ENCODE results near the gene CNGA4.

Gene CNGA4

GRCh38 chr11:6238902-6239301 is at the start of gene CNGA4:
Gene CNGA4 (plus strand): TSS chr11:6239089. CDS start chr11:6239207, 118 bp downstream.
- Histone ChIP-seq H3K4me3 (ENCODE audit: low read length) (no peak within 1 kb of the TSS), H3K4me1 (ENCODE audit: low read length) (peaks cover under 1% of the 10 kb centered on the region; the same call in 1 of the 2 replicates), H3K27me3 (replicated peaks; ENCODE audit: insufficient read depth, low read length) (no peaks in the 10 kb centered on the region), H3K9me3 (replicated peaks; ENCODE audit: insufficient read depth, low read length) (no peaks in the 10 kb centered on the region), H3K27ac (ENCODE audit: low read length) (no peak within 1 kb of the TSS), H3K36me3 (replicated peaks; ENCODE audit: insufficient read depth, low read length) (no peaks in the 10 kb centered on the region), H3K79me2 (ENCODE audit: low read length) (peaks cover 5% of the 10 kb centered on the region), H2AFZ (ENCODE audit: low read length) (no peak within 1 kb of the TSS), H4K20me1 (ENCODE audit: insufficient read depth, low read length) (no peaks in the 10 kb centered on the region), H3F3A (ENCODE audit: insufficient read depth, low read length) (no peaks in the 10 kb centered on the region), H3K9me2 (replicated peaks; ENCODE audit: insufficient read depth, low read length) (no peaks in the 10 kb centered on the region), H3K9ac (ENCODE audit: low read length) (no peak within 1 kb of the TSS), H3K4me2 (ENCODE audit: low read depth, low read length) (no peak within 1 kb of the TSS)
- TF ChIP-seq EZH2phosphoT487 (IDR thresholded peaks at IDR 0.05; ENCODE audit: low read length) = no peak
- TF ChIP-seq EZH2 (optimal IDR thresholded peaks at IDR 0.05; ENCODE audit: low read depth, low read length) = no peak
- TF ChIP-seq CTCF (IDR thresholded peaks at IDR 0.05; ENCODE audit: low read length) = no peak
- DNase-seq = no peak

GRCh38 chr11:6191742-6192141 is 47.1 kb upstream of the CNGA4 start:
- no peaks in the 10 kb centered on the region for H3K9me2 ChIP-seq (replicated peaks; ENCODE audit: insufficient read depth, low read length)
- no peak overlapping the region for H3K9ac ChIP-seq (ENCODE audit: low read length)
- TF ChIP-seq CTCF (IDR thresholded peaks at IDR 0.05; ENCODE audit: low read length) (no peak), EZH2 (optimal IDR thresholded peaks at IDR 0.05; ENCODE audit: low read depth, low read length) (no peak), EZH2phosphoT487 (IDR thresholded peaks at IDR 0.05; ENCODE audit: low read length) (no peak)
- no peaks in the 10 kb centered on the region for H3K4me1 ChIP-seq (ENCODE audit: low read length)
- H3K27me3 ChIP-seq (replicated peaks; ENCODE audit: insufficient read depth, low read length) = no peaks in the 10 kb centered on the region
- no peak overlapping the region for H3K27ac ChIP-seq (ENCODE audit: low read length)
- H3K79me2 ChIP-seq (ENCODE audit: low read length) = no peaks in the 10 kb centered on the region
- H2AFZ ChIP-seq (ENCODE audit: low read length) = no peak overlapping the region
- H4K20me1 ChIP-seq (ENCODE audit: insufficient read depth, low read length) = no peaks in the 10 kb centered on the region
- no peak overlapping the region for H3K4me2 ChIP-seq (ENCODE audit: low read depth, low read length)
- H3K36me3 ChIP-seq (replicated peaks; ENCODE audit: insufficient read depth, low read length) = no peaks in the 10 kb centered on the region
- no peak overlapping the region for H3K4me3 ChIP-seq (ENCODE audit: low read length)
- no peaks in the 10 kb centered on the region for H3K9me3 ChIP-seq (replicated peaks; ENCODE audit: insufficient read depth, low read length)
- no peaks in the 10 kb centered on the region for H3F3A ChIP-seq (ENCODE audit: insufficient read depth, low read length)
- no peak for DNase-seq

GRCh38 chr11:6194065-6194581 is 44.8 kb upstream of the CNGA4 start:
- H3K4me1 ChIP-seq (ENCODE audit: low read length) = no peaks in the 10 kb centered on the region
- DNase-seq = no peak
- H3K9me2 ChIP-seq (replicated peaks; ENCODE audit: insufficient read depth, low read length) = no peaks in the 10 kb centered on the region
- no peak overlapping the region for H3K9ac ChIP-seq (ENCODE audit: low read length)
- no peaks in the 10 kb centered on the region for H3K79me2 ChIP-seq (ENCODE audit: low read length)
- H3K36me3 ChIP-seq (replicated peaks; ENCODE audit: insufficient read depth, low read length) = no peaks in the 10 kb centered on the region
- TF ChIP-seq CTCF (IDR thresholded peaks at IDR 0.05; ENCODE audit: low read length) (no peak), EZH2 (optimal IDR thresholded peaks at IDR 0.05; ENCODE audit: low read depth, low read length) (no peak), EZH2phosphoT487 (IDR thresholded peaks at IDR 0.05; ENCODE audit: low read length) (no peak)
- H3K9me3 ChIP-seq (replicated peaks; ENCODE audit: insufficient read depth, low read length) = no peaks in the 10 kb centered on the region
- H3K27me3 ChIP-seq (replicated peaks; ENCODE audit: insufficient read depth, low read length) = no peaks in the 10 kb centered on the region
- no peaks in the 10 kb centered on the region for H4K20me1 ChIP-seq (ENCODE audit: insufficient read depth, low read length)
- H3K4me2 ChIP-seq (ENCODE audit: low read depth, low read length) = no peak overlapping the region
- H2AFZ ChIP-seq (ENCODE audit: low read length) = no peak overlapping the region
- H3K27ac ChIP-seq (ENCODE audit: low read length) = no peak overlapping the region
- H3K4me3 ChIP-seq (ENCODE audit: low read length) = no peak overlapping the region
- no peaks in the 10 kb centered on the region for H3F3A ChIP-seq (ENCODE audit: insufficient read depth, low read length)
